Measurements from ENCODE around the gene SNRK.

Gene SNRK

GRCh38 chr3:43388915-43389314, 102.6 kb downstream of the SNRK start:
- ChIA-PET CTCF (interaction anchor here (0.7 to 1.7 kb wide), 7 partner anchors 8 to 114 kb away, joined by 3 to 5 read pairs (median 4); no protein-coding TSS in a partner anchor), POLR2A (no interaction called here)
- no peak for TF ChIP-seq CTCF (IDR thresholded peaks at IDR 0.05; ENCODE audit: control extremely low read depth, extremely low read depth, low read depth, missing control alignments)
- DNase-seq (ENCODE audit: extremely low spot score), result no peak

GRCh38 chr3:43389388-43390254, 103.3 kb downstream of the SNRK start:
- ChIA-PET CTCF (interaction anchor here (0.7 to 1.7 kb wide), 6 partner anchors 9 to 114 kb away, joined by 3 to 5 read pairs (median 4); no protein-coding TSS in a partner anchor), POLR2A (no interaction called here)
- no peak for TF ChIP-seq CTCF (IDR thresholded peaks at IDR 0.05; ENCODE audit: control extremely low read depth, extremely low read depth, low read depth, missing control alignments)
- DNase-seq (ENCODE audit: extremely low spot score), result no peak

- no peak for DNase-seq (ENCODE audit: extremely low spot score)
- ChIA-PET POLR2A (no interaction called here), CTCF (interaction anchor here (1.5 kb wide), 1 partner anchor 12 kb away, joined by 5 read pairs; no protein-coding TSS in a partner anchor)
- TF ChIP-seq CTCF (IDR thresholded peaks at IDR 0.05; ENCODE audit: control extremely low read depth, extremely low read depth, low read depth, missing control alignments), result no peak
Measured at GRCh38 chr3:43390255-43390588, 103.9 kb downstream of the SNRK start.

DNA sequence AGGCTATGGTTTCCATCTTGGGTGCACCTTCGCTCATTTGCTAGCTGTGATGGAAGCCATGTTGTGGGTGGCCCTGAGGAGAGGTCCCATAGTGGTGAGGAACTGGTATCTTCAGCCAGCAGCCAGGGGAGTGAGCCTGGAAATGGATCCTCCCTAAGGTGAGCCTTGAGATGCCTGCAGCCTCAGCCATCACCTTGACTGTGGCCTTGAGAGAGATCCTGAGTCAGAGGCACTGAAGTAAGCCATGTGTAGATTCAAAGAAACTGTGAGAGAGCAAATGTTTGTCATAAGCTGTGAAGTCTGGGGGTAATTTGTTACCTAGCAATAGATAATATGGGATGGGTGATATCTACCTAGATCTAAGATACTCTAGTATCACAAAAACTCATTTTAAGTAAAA, 105.3 kb downstream of the SNRK start:
- POLR2A ChIA-PET, result no interaction called here
- no peak for TF ChIP-seq CTCF (IDR thresholded peaks at IDR 0.05; ENCODE audit: control extremely low read depth, extremely low read depth, low read depth, missing control alignments)
- CTCF ChIA-PET, result no interaction called here

DNA sequence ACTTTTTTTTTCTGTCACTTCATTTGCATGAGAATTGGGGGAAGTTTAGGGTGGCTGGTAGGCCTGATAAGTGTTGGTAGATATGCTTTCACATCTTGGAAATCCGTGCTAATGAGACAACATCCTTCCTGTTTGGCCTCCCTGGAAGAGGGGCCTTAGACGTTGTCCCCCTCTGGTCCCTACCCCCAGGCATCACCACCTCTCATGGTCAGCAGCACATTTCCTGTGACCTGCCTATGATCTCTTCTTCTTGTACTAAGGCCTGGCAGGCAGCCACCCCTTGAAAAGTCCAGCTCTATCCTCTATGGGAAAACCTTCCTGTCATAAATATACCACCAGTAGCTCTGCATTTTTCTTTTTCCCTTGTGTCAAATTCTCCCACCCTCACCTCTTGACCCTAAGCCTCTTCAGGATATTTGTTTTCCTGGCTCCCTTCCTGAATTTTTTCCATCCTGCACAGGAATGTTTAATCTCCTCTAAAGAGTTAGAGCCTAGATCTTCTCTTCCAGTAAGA, 107.8 kb downstream of the SNRK start:
- POLR2A ChIA-PET, result no interaction called here
- CTCF ChIA-PET, result interaction anchor here (1.5 to 1.7 kb wide), 2 partner anchors 16 to 17 kb away, joined by 3 to 4 read pairs; no protein-coding TSS in a partner anchor
- DNase-seq (ENCODE audit: extremely low spot score), result no peak
- TF ChIP-seq CTCF (IDR thresholded peaks at IDR 0.05; ENCODE audit: control extremely low read depth, extremely low read depth, low read depth, missing control alignments), result no peak

More for the DNA sequence above, 105.3 kb downstream of the SNRK start:
- DNase-seq (ENCODE audit: extremely low spot score), result no peak

- POLR2A ChIA-PET, result no interaction called here
- CTCF ChIA-PET, result no interaction called here
- DNase-seq (ENCODE audit: extremely low spot score), result no peak
- no peak for TF ChIP-seq CTCF (IDR thresholded peaks at IDR 0.05; ENCODE audit: control extremely low read depth, extremely low read depth, low read depth, missing control alignments)
Measured at GRCh38 chr3:43399034-43399433, 112.7 kb downstream of the SNRK start.
